Esophagus squamous epithelium (tissue), 4 donors: ENCODE data around the gene CSNK2A2.

ENCODE experiments used
- POLR2A ChIP-seq, 4 donors: fragments of 450-650 bp; IDR thresholded peaks; one replicate each; pipeline ENCODE4 v1.6.1; 2017; ENCODE audit warnings: antibody characterized with exemption in 4 of 4, mild to moderate bottlenecking in 4 of 4, moderate library complexity in 3 of 4
- TF ChIP-seq, protein P1 (sequence below), 6 experiments: fragments of 450-650 bp in 4 of 6; fragments of 200-600 bp in 2 of 6; sonication (generic) in 2 of 6; IDR thresholded peaks; one replicate each; pipeline ENCODE4 v1.5.1; 2016 to 2019; ENCODE audit warnings: antibody characterized with exemption in 6 of 6, mild to moderate bottlenecking in 4 of 6, moderate library complexity in 4 of 6

- TF ChIP-seq, protein P1, sequence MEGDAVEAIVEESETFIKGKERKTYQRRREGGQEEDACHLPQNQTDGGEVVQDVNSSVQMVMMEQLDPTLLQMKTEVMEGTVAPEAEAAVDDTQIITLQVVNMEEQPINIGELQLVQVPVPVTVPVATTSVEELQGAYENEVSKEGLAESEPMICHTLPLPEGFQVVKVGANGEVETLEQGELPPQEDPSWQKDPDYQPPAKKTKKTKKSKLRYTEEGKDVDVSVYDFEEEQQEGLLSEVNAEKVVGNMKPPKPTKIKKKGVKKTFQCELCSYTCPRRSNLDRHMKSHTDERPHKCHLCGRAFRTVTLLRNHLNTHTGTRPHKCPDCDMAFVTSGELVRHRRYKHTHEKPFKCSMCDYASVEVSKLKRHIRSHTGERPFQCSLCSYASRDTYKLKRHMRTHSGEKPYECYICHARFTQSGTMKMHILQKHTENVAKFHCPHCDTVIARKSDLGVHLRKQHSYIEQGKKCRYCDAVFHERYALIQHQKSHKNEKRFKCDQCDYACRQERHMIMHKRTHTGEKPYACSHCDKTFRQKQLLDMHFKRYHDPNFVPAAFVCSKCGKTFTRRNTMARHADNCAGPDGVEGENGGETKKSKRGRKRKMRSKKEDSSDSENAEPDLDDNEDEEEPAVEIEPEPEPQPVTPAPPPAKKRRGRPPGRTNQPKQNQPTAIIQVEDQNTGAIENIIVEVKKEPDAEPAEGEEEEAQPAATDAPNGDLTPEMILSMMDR (IDR thresholded peaks at IDR 0.05), result no peak
- TF ChIP-seq POLR2A (IDR thresholded peaks at IDR 0.05), result no peak
Measured at GRCh38 chr16:58158725-58159124, 39.2 kb downstream of the CSNK2A2 start.
